Measurements from ENCODE around the gene ARID4B. TPM values are rescaled to one million over a fixed set of nuclear protein-coding genes. Genes with fewer than 3 reads are reported as not detected.
"Not testable (repeated sequence)": the region's sequence is repeated elsewhere in the genome, so short reads cannot be mapped to it uniquely, and the experiment has no call there.

ARID4B gene
- total RNA-seq, 4 donors from 2014 or later = 26.7 to 49.2 (median 39.1) TPM

- H3K27me3 ChIP-seq = no peaks in the 10 kb centered on the region
- 69 to 94% methylated on average over 2 of the region's 2 CpGs for WGBS, 2 donors (ENCODE audit: low coverage in 1 of 2)
- H3K9me3 ChIP-seq = no peaks in the 10 kb centered on the region
- ATAC-seq = no peak
- peaks cover 0 to 54% of the 10 kb centered on the region in 2 donors for H3K36me3 ChIP-seq
- TF ChIP-seq EP300 (IDR thresholded peaks at IDR 0.05) = no peak
- TF ChIP-seq POLR2AphosphoS5 (IDR thresholded peaks at IDR 0.05) = no peak
- TF ChIP-seq POLR2A (IDR thresholded peaks at IDR 0.05) = no peak
- TF ChIP-seq, protein P1, sequence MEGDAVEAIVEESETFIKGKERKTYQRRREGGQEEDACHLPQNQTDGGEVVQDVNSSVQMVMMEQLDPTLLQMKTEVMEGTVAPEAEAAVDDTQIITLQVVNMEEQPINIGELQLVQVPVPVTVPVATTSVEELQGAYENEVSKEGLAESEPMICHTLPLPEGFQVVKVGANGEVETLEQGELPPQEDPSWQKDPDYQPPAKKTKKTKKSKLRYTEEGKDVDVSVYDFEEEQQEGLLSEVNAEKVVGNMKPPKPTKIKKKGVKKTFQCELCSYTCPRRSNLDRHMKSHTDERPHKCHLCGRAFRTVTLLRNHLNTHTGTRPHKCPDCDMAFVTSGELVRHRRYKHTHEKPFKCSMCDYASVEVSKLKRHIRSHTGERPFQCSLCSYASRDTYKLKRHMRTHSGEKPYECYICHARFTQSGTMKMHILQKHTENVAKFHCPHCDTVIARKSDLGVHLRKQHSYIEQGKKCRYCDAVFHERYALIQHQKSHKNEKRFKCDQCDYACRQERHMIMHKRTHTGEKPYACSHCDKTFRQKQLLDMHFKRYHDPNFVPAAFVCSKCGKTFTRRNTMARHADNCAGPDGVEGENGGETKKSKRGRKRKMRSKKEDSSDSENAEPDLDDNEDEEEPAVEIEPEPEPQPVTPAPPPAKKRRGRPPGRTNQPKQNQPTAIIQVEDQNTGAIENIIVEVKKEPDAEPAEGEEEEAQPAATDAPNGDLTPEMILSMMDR (IDR thresholded peaks at IDR 0.05) = no peak
- H3K4me1 ChIP-seq = no peaks in the 10 kb centered on the region
- H3K4me3 ChIP-seq = no peak overlapping the region
- H3K27ac ChIP-seq = no peak overlapping the region
These were observed 120.8 kb downstream of the ARID4B start for GRCh38 chr1:235207209-235207565.

DNA sequence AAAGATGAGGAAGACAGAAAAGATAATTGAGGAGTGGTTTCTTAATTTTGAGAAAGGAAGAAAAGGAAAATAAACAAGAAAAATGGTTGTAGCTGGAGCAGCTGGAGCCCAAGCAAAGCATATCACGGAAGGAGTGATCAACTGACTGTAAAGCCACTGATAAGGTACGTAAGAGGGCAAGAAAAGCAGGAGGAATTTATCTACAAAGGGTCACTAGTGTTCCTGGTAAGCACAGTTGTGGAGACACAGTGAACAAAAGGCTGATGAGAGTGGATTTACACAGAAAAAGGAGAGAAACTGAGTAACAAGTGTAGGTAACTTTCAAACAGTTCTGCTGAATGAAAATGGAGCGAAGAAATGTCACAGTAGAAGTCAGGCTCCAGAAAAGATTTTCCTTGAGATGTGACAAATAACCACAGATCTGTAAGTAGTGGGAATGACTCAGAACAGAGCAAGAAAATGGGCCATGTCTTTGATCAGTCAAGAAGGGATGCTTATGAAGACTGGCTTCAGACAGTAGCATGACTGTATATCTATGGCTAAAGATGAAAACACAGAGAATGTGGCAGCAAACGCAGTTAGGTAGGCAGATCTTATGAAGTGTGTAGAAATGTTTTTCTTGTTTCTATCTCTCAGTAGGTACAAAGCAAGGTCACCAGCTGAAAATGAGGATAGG lies 121.3 kb downstream of the ARID4B start:
- no peak for ATAC-seq
- no peaks in the 10 kb centered on the region for H3K27me3 ChIP-seq
- WGBS, 2 donors (ENCODE audit: low coverage in 1 of 2) = 80 to 85% methylated on average over 4 of the region's 4 CpGs
- H3K4me1 ChIP-seq = no peaks in the 10 kb centered on the region
- TF ChIP-seq EP300 (IDR thresholded peaks at IDR 0.05) = no peak
- H3K27ac ChIP-seq = no peak overlapping the region
- no peak overlapping the region for H3K4me3 ChIP-seq
- peaks cover 0 to 49% of the 10 kb centered on the region in 2 donors for H3K36me3 ChIP-seq
- no peaks in the 10 kb centered on the region for H3K9me3 ChIP-seq

- H3K9me3 ChIP-seq = no peaks in the 10 kb centered on the region
- H3K27me3 ChIP-seq = no peaks in the 10 kb centered on the region
- H3K27ac ChIP-seq = no peak overlapping the region
- no peaks in the 10 kb centered on the region for H3K4me1 ChIP-seq
- TF ChIP-seq, protein P1 (IDR thresholded peaks at IDR 0.05) = no peak
- no peak for TF ChIP-seq POLR2A (IDR thresholded peaks at IDR 0.05)
- TF ChIP-seq EP300 (IDR thresholded peaks at IDR 0.05) = no peak
- TF ChIP-seq POLR2AphosphoS5 (IDR thresholded peaks at IDR 0.05) = no peak
- no peak overlapping the region for H3K4me3 ChIP-seq
- 88 to 98% methylated on average over 3 of the region's 3 CpGs for WGBS, 2 donors (ENCODE audit: low coverage in 1 of 2)
- peaks cover 0 to 49% of the 10 kb centered on the region in 2 donors for H3K36me3 ChIP-seq
- ATAC-seq = no peak
These were observed 122.3 kb downstream of the ARID4B start for GRCh38 chr1:235205687-235206086.

- 80 to 81% methylated on average over 1 of the region's 1 CpG for WGBS, 2 donors (ENCODE audit: low coverage in 1 of 2)
- no peak overlapping the region for H3K27ac ChIP-seq
These were observed 124.6 kb downstream of the ARID4B start for GRCh38 chr1:235203428-235203827.

DNA sequence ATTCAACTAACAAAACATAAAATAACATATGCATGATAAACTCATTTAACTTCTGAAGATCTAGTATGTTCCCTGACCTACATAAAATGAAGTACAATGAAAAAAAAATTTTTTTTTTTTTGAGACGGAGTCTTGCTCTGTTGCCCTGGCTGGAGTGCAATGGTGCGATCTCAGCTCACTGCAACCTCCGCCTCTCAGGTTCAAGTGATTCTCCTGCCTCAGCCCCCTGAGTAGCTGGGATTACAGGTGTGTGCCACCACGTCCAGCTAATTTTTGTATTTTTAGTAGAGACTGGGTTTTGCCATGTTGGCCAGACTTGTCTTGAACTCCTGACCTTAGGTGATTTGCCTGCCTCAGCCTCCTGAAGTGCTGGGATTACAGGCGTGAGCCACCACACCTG lies 125.5 kb downstream of the ARID4B start:
- peaks cover 0 to 25% of the 10 kb centered on the region in 2 donors for H3K36me3 ChIP-seq
- H3K9me3 ChIP-seq, H3K27me3 ChIP-seq, H3K27ac ChIP-seq, H3K4me1 ChIP-seq, H3K4me3 ChIP-seq, ATAC-seq: not testable (repeated sequence)
- WGBS, 2 donors (ENCODE audit: low coverage in 1 of 2) = 93 to 100% methylated on average over 3 to 4 of the region's 5 CpGs

More at GRCh38 chr1:235203428-235203827, 124.6 kb downstream of the ARID4B start:
- no peak for ATAC-seq
- TF ChIP-seq POLR2AphosphoS5 (IDR thresholded peaks at IDR 0.05) (no peak), POLR2A (IDR thresholded peaks at IDR 0.05) (no peak), EP300 (IDR thresholded peaks at IDR 0.05) (no peak)
- TF ChIP-seq, protein P1 (IDR thresholded peaks at IDR 0.05) = no peak
- H3K36me3 ChIP-seq = peaks cover 0 to 27% of the 10 kb centered on the region in 2 donors
- H3K4me3 ChIP-seq = no peak overlapping the region
- H3K27me3 ChIP-seq = no peaks in the 10 kb centered on the region
- no peaks in the 10 kb centered on the region for H3K4me1 ChIP-seq
- no peaks in the 10 kb centered on the region for H3K9me3 ChIP-seq

- Histone ChIP-seq H3K4me1 (no peaks in the 10 kb centered on the region), H3K9me3 (no peaks in the 10 kb centered on the region), H3K27ac (no peak overlapping the region), H3K4me3 (no peak overlapping the region), H3K36me3 (peaks cover 2 to 40% of the 10 kb centered on the region in 2 donors), H3K27me3 (no peaks in the 10 kb centered on the region)
- TF ChIP-seq, protein P1 (IDR thresholded peaks at IDR 0.05) = peak in 2 of 4 experiments; percentile 7 to 25
- TF ChIP-seq EP300 (IDR thresholded peaks at IDR 0.05) = no peak
- 40 to 42% methylated on average over 5 to 6 of the region's 6 CpGs for WGBS, 2 donors (ENCODE audit: low coverage in 1 of 2)
- no peak for ATAC-seq
These were observed 128.5 kb downstream of the ARID4B start for GRCh38 chr1:235199441-235199840.

All from gastroesophageal sphincter (tissue), 4 donors.